SK-N-SH treated with all-trans-retinoic acid at 6 μM for 48 hours (cell line): Measurements from ENCODE around the gene PGGHG.

Experiments used
- ATAC-seq: fragments of 200-7000 bp; cut with Tn5 transposase; 3 replicates; pipeline ENCODE4 v1.9.1; 2020; ENCODE audit warnings: mild to moderate bottlenecking, moderate library complexity
- ARNTL ChIP-seq: fragments of 450-650 bp; formaldehyde crosslinking; IDR thresholded peaks from 2 replicates; pipeline ENCODE4 v1.5.0; 2020; ENCODE audit warnings: low read depth, mild to moderate bottlenecking, moderate library complexity, borderline replicate concordance
- BACH2 ChIP-seq: fragments of 250-450 bp; sonication (Bioruptor Pico); IDR thresholded peaks from 2 replicates; pipeline ENCODE4 v1.9.0; 2021; ENCODE audit warnings: mild to moderate bottlenecking, borderline replicate concordance
- CSDC2 ChIP-seq: fragments of 250-450 bp; sonication (Bioruptor Pico); IDR thresholded peaks from 2 replicates; pipeline ENCODE4 v1.5.0; 2020; ENCODE audit warnings: mild to moderate bottlenecking, moderate library complexity
- ESRRG ChIP-seq: fragments of 250-450 bp; sonication (Bioruptor Pico); IDR thresholded peaks from 2 replicates; pipeline ENCODE4 v1.6.1; 2021; ENCODE audit warnings: mild to moderate bottlenecking
- GLIS3 ChIP-seq: fragments of 250-450 bp; sonication (Bioruptor Pico); IDR thresholded peaks from 2 replicates; pipeline ENCODE4 v1.5.0; 2020; ENCODE audit warnings: mild to moderate bottlenecking, moderate library complexity
- ISL1 ChIP-seq: fragments of 250-450 bp; sonication (Bioruptor Pico); IDR thresholded peaks from 2 replicates; pipeline ENCODE4 v2.1.2; 2022; ENCODE audit warnings: mild to moderate bottlenecking, moderate library complexity
- OSR1 ChIP-seq: fragments of 250-450 bp; sonication (Bioruptor Pico); IDR thresholded peaks from 2 replicates; pipeline ENCODE4 v1.8.0; 2022; ENCODE audit warnings: moderate library complexity, mild to moderate bottlenecking, inconsistent platforms
- PATZ1 ChIP-seq: fragments of 250-450 bp; sonication (Bioruptor Pico); IDR thresholded peaks from 2 replicates; pipeline ENCODE4 v1.8.0; 2020; ENCODE audit warnings: mild to moderate bottlenecking, moderate library complexity, borderline replicate concordance
- PPARA ChIP-seq: fragments of 250-450 bp; sonication (Bioruptor Pico); IDR thresholded peaks from 2 replicates; pipeline ENCODE4 v1.5.0; 2020; ENCODE audit warnings: mild to moderate bottlenecking, borderline replicate concordance
- RARB ChIP-seq: fragments of 250-450 bp; sonication (Bioruptor Pico); IDR thresholded peaks from 2 replicates; pipeline ENCODE4 v1.8.0; 2021; ENCODE audit warnings: mild to moderate bottlenecking, moderate library complexity
- SNAI2 ChIP-seq: fragments of 250-450 bp; sonication (Bioruptor Pico); IDR thresholded peaks from 2 replicates; pipeline ENCODE4 v1.5.0; 2020; ENCODE audit warnings: mild to moderate bottlenecking, moderate library complexity
- TCF4 ChIP-seq: fragments of 250-450 bp; sonication (Bioruptor Pico); IDR thresholded peaks from 2 replicates; pipeline ENCODE4 v1.8.0; 2021; ENCODE audit warnings: mild to moderate bottlenecking, moderate library complexity, borderline replicate concordance
- ZC3H10 ChIP-seq: fragments of 250-450 bp; sonication (Bioruptor Pico); IDR thresholded peaks from 2 replicates; pipeline ENCODE4 v1.5.1; 2021; ENCODE audit warnings: mild to moderate bottlenecking, moderate library complexity
- ZFP3 ChIP-seq: fragments of 250-450 bp; sonication (Bioruptor Pico); IDR thresholded peaks from 2 replicates; pipeline ENCODE4 v1.5.0; 2020; ENCODE audit warnings: mild to moderate bottlenecking, moderate library complexity
- ZFP30 ChIP-seq: fragments of 450-650 bp; formaldehyde crosslinking; IDR thresholded peaks from 2 replicates; pipeline ENCODE4 v1.5.0; 2022; ENCODE audit warnings: mild to moderate bottlenecking, moderate library complexity
- ZNF565 ChIP-seq: fragments of 450-650 bp; formaldehyde crosslinking; conservative IDR thresholded peaks from 2 replicates; pipeline ENCODE4 v1.5.0; 2020; ENCODE audit warnings: low read depth, mild to moderate bottlenecking, moderate library complexity
- ZNF70 ChIP-seq: fragments of 450-650 bp; formaldehyde crosslinking; IDR thresholded peaks from 2 replicates; pipeline ENCODE4 v1.5.0; 2020; ENCODE audit warnings: mild to moderate bottlenecking, moderate library complexity
- ZNF8 ChIP-seq: fragments of 450-650 bp; formaldehyde crosslinking; IDR thresholded peaks from 2 replicates; pipeline ENCODE4 v1.5.0; 2020; ENCODE audit warnings: mild to moderate bottlenecking, moderate library complexity
- TF ChIP-seq, protein P1 (sequence below): fragments of 250-450 bp; sonication (Bioruptor Pico); IDR thresholded peaks from 2 replicates; pipeline ENCODE4 v1.5.1; 2020; ENCODE audit warnings: low read depth, mild to moderate bottlenecking, moderate library complexity
- TF ChIP-seq, protein P2 (sequence below): fragments of 250-450 bp; sonication (Bioruptor Pico); IDR thresholded peaks from 2 replicates; pipeline ENCODE4 v1.5.1; 2021; ENCODE audit warnings: mild to moderate bottlenecking, moderate library complexity
- TF ChIP-seq, protein P3 (sequence below): fragments of 250-450 bp; sonication (Bioruptor Pico); IDR thresholded peaks from 2 replicates; pipeline ENCODE4 v1.8.0; 2021; ENCODE audit warnings: low read depth, mild to moderate bottlenecking, moderate library complexity, borderline replicate concordance

Gene PGGHG

DNA sequence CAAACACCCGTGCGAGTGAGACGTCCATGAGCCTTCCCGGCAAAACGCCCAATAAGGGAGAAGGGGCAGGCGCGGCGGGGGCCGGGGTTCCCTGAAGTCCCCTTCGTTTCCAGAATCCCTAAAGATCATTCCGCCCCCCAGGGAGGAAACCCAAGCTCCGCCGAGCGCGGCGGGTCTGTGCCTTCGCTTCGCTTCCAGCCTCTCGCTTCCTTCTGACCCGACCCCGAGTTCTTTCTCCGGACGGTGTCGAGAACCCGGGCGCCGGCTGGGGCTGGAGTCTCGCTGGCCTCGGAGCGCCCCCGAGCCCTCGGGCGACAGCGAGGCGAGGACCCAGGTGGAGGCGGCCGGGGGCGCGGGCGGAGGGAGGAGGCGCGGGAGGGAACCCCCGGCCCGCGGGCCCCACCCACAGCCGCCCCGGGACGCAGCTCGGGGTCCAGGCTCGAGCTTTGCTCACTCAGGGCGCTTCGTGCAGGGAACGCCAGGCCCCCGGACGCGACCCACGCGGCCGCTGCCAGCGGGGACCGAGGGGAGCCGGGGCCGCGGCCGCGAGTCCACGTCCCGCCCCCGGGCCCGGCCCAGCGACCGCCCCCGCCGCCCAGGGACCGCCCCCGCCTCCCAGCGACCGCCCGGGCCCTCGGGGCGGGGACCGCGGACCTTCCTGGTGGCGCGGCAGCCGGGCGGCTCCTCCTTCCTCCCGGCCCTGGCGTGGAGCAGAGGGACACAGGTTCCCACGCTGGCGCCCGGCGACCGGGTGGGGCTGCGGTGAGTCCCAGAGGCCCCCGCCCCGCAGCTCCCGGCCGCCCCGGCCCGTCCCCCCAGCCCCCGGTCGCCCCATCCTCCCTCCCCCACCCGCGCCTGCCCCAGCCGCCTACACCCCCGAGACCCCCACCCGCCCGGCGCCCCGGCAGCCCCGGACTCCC is at the start of gene PGGHG:
Gene PGGHG (plus strand): TSS at position 649 of the 920 bp plus-strand sequence. CDS start 691 bp downstream, outside the sequence.
- ATAC-seq: peak; percentile 61
- no peak for TF ChIP-seq RARB
- no peak for TF ChIP-seq BACH2 (CRISPR knock-in tag)
- TF ChIP-seq PPARA (CRISPR knock-in tag): no peak
- TF ChIP-seq ESRRG (CRISPR knock-in tag): no peak
- TF ChIP-seq GLIS3: no peak
- no peak for TF ChIP-seq ZNF8
- TF ChIP-seq SNAI2: no peak
- TF ChIP-seq, protein P1, sequence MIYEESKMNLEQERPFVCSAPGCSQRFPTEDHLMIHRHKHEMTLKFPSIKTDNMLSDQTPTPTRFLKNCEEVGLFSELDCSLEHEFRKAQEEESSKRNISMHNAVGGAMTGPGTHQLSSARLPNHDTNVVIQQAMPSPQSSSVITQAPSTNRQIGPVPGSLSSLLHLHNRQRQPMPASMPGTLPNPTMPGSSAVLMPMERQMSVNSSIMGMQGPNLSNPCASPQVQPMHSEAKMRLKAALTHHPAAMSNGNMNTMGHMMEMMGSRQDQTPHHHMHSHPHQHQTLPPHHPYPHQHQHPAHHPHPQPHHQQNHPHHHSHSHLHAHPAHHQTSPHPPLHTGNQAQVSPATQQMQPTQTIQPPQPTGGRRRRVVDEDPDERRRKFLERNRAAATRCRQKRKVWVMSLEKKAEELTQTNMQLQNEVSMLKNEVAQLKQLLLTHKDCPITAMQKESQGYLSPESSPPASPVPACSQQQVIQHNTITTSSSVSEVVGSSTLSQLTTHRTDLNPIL (CRISPR knock-in tag): no peak
- no peak for TF ChIP-seq ZNF565 (CRISPR knock-in tag)
- TF ChIP-seq, protein P2, sequence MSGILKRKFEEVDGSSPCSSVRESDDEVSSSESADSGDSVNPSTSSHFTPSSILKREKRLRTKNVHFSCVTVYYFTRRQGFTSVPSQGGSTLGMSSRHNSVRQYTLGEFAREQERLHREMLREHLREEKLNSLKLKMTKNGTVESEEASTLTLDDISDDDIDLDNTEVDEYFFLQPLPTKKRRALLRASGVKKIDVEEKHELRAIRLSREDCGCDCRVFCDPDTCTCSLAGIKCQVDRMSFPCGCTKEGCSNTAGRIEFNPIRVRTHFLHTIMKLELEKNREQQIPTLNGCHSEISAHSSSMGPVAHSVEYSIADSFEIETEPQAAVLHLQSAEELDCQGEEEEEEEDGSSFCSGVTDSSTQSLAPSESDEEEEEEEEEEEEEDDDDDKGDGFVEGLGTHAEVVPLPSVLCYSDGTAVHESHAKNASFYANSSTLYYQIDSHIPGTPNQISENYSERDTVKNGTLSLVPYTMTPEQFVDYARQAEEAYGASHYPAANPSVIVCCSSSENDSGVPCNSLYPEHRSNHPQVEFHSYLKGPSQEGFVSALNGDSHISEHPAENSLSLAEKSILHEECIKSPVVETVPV (CRISPR knock-in tag): no peak
- TF ChIP-seq, protein P3, sequence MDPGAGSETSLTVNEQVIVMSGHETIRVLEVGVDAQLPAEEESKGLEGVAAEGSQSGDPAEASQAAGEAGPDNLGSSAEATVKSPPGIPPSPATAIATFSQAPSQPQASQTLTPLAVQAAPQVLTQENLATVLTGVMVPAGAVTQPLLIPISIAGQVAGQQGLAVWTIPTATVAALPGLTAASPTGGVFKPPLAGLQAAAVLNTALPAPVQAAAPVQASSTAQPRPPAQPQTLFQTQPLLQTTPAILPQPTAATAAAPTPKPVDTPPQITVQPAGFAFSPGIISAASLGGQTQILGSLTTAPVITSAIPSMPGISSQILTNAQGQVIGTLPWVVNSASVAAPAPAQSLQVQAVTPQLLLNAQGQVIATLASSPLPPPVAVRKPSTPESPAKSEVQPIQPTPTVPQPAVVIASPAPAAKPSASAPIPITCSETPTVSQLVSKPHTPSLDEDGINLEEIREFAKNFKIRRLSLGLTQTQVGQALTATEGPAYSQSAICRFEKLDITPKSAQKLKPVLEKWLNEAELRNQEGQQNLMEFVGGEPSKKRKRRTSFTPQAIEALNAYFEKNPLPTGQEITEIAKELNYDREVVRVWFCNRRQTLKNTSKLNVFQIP (CRISPR knock-in tag): no peak
- no peak for TF ChIP-seq ZFP30
- no peak for TF ChIP-seq CSDC2 (CRISPR knock-in tag)
- TF ChIP-seq PATZ1 (CRISPR knock-in tag): no peak
- TF ChIP-seq OSR1: no peak

DNA sequence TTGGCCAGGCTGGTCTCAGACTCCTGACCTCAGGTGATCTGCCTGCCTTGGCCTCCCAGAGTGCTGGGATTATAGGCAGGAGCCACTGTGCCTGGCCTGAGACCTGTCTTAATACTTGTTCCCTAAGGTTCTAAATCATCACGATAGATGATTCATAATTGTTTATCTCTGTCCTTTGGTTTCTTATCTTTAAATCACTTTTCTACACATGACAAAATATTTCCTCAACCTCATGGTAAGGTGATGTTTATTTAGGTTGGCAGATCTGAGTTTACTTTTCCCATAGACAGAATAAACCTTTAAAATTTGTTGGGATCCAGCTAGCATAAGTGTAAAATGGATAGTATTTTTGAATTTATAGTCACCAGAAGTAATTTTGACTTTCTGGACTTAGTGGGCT is 48.6 kb upstream of the PGGHG start:
- no peak for ATAC-seq
- TF ChIP-seq ZNF8 (no peak), ZFP30 (no peak), ARNTL (CRISPR knock-in tag) (no peak), PPARA (CRISPR knock-in tag) (no peak), CSDC2 (CRISPR knock-in tag) (no peak), ZNF70 (CRISPR knock-in tag) (no peak), ZC3H10 (no peak), ISL1 (CRISPR knock-in tag) (no peak), SNAI2 (no peak), OSR1 (no peak)
- TF ChIP-seq, protein P1 (CRISPR knock-in tag): no peak
- TF ChIP-seq, all 23 proteins: peak for 0

DNA sequence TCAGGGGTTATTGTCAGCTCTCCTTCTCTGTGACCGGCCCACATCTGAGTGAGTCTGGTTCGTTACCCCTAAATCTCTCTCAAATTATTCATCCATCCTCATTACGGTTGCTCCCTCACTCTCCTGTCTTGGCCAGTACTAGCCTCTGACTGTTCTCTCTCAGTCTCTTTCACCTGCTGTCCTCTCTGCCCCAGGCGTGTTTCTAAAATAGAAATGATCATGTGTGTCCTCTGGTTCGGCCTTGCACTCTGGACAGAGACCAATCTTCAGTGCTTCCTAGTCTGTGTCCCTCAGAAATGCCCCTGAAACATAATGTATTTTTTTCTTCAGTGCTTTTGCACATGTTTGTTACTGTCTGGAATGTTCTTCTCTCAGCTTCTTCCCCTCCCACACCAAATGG is 47.3 kb upstream of the PGGHG start:
- ATAC-seq: no peak
- TF ChIP-seq TCF4 (CRISPR knock-in tag) (no peak), GLIS3 (no peak), ZFP3 (no peak), CSDC2 (CRISPR knock-in tag) (no peak), ESRRG (CRISPR knock-in tag) (no peak)

GRCh38 chr11:244376-244775 is 44.5 kb upstream of the PGGHG start:
- ATAC-seq: no peak
- TF ChIP-seq, protein P1 (CRISPR knock-in tag): no peak
- TF ChIP-seq ARNTL (CRISPR knock-in tag): no peak
- TF ChIP-seq RARB: no peak
- TF ChIP-seq BACH2 (CRISPR knock-in tag): no peak
- TF ChIP-seq GLIS3: no peak
- no peak for TF ChIP-seq OSR1
- TF ChIP-seq CSDC2 (CRISPR knock-in tag): no peak
- TF ChIP-seq PATZ1 (CRISPR knock-in tag): no peak
- TF ChIP-seq ZNF70 (CRISPR knock-in tag): no peak
- TF ChIP-seq ZFP3: no peak
- TF ChIP-seq ZC3H10: no peak
